GM21381 (cell line): ENCODE measurements around the gene CDK2AP2.
"Not testable (repeated sequence)": the region's sequence is repeated elsewhere in the genome, so short reads cannot be mapped to it uniquely, and the experiment has no call there.

Experiments used
- ATAC-seq: cut with Tn5 transposase; IDR thresholded peaks from one replicate; pipeline ENCODE4 v1.9.1; 2021; ENCODE audit warnings: mild to moderate bottlenecking, moderate library complexity; ENCODE audit not compliant: unreplicated experiment

CDK2AP2 gene

DNA sequence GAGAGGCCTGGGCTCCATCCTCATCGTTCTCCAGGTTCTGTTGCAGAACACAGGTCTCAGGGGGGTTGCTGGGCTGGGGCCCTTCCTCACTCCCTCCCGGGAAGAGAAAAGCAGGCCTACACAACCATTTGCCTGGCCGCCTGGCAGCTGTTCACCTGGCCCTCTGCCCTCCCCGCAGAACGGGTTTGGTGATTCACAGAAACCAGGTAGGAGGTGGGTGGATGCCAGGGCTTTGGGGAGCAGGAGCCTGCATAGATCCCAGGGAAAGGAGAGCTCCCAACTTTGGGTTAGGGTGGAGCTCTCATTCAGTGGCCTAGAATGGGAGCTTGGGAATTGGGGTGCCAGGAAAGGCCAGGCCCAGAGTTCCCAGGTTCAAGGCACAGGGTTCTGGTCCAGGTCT, 39.9 kb downstream of the CDK2AP2 start:
- no peak for ATAC-seq

DNA sequence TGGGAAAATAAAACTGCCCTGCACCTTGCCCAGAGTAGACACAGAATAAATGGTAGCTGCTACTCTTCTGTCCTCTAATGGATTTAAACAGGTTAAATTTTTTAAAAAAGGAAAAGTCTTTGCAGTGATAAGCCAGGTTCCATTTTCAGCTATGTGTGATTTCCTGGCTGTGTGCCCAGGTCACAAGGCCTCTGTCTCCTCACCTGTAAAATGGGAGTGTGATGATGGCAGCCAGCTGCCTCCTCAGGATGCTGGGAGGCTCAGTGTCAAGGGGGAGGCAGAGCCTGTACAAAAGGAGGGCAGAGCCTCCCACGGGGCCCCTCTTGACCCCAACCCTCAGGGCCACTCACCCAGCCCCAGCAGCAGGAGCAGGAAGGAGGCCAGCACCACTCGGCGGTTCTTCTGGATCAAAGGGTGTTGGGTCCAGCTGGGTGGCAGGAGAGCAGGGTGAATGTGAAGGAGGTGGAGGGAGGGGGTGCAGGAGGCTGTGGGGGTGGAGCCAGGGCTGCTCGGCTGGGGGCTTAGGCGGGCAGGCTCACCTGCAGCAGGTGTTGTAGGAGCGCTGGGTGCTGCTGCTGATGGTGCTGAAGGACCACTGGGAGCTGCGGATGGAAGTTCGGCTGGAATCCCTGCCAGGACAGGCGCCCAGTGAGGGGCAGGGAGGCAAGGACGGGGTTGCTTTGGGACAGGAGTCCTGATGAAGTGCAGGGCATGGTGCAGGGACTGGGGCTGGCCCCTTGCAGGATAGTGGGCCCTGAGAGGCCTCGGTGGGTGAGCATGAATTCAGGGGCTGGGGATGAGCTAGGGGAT, 40.8 kb downstream of the CDK2AP2 start:
- no peak for ATAC-seq

DNA sequence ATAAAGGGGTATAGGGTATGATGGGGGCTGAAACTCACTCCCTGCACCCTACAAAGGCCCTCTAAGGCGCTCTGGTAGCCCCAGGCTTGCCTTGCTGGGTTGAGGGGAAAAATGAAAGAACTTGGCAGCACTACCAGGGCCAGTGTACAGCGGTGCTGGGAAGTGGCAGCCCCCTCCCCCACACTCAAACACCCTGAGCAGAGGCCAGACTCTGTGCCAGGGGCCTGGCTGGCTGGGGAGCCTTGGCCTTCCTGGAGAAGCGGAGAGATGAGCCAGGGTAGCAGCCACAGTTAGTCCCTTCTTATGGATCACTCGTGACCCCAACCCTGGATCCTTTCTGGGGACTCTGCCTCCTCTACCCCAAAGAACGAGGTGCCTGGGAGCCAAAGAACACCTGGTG, 41.6 kb downstream of the CDK2AP2 start:
- ATAC-seq, result no peak

DNA sequence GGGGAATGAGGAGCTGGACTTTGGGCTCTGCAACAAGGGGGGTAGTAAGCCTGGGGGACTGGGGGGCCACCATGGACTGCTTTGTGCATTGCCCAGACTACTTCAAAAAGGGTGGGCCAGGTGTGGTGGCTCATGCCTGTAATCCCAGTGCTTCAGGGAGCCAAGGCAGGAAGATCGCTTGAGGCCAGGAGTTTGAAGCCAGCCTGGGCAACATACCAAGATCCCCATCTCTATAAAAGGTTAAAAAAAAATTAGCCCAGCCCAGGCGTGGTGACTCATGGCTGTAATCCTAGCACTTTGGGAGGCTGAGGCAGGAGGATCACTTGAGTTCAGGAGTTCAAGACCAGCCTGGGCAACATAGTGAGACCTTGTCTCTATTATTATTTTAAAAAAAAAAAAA, 42.4 kb downstream of the CDK2AP2 start:
- ATAC-seq, result not testable (repeated sequence)

DNA sequence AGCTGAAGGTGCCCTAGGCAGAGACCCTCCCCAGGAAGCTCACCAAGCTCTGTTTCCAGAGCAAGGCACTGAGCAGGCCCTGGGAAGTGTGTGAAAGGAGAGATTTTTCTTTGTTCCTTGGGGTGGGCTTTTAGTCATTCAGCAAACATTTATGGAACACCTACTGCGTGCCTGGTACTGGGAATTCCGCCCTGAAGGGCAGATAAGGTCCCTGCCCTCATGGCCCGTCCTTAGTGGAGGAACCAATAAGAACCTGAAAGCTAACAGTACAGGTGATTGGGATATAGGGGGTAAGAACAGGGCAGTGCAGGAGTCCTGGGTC, 42.8 kb downstream of the CDK2AP2 start:
- no peak for ATAC-seq

DNA sequence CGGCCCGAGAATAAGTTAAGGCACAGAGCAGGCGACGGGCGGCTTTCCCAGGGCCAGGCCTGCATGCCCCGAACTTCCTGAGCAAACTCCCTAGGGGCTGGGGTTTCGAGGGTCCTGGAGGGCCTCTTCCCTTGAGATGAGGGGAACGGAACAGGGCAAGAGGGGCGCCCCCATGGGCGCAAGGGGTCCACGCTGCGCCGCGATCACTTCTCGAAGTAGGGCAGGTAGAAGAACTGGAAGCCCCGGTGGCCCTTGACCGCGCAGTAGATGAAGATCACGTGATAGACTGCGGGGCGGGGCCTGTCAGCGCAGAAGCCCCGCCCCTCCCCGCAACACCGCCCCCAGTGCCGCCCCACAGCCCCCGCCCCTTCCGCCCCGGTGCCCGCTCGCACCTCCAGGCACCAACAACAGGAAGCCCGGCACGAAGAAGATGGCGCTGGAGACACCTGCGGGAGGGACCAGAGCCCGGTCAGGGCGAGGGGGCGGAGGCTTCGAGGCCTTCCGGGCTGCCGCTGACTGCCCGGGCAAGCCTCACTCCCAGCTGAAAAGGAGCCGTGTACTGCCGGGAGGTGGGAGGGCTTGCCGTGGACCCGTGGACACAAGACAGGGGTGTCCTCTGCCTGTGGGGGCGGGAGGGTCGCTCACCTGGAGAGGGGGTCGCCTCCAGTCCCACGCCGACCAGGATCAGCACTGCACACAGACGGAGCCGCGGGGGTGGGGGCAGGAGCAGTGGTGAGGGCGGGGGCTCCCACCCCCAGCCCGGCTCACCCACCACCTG, 43.4 kb downstream of the CDK2AP2 start:
- peak; percentile 56 for ATAC-seq

DNA sequence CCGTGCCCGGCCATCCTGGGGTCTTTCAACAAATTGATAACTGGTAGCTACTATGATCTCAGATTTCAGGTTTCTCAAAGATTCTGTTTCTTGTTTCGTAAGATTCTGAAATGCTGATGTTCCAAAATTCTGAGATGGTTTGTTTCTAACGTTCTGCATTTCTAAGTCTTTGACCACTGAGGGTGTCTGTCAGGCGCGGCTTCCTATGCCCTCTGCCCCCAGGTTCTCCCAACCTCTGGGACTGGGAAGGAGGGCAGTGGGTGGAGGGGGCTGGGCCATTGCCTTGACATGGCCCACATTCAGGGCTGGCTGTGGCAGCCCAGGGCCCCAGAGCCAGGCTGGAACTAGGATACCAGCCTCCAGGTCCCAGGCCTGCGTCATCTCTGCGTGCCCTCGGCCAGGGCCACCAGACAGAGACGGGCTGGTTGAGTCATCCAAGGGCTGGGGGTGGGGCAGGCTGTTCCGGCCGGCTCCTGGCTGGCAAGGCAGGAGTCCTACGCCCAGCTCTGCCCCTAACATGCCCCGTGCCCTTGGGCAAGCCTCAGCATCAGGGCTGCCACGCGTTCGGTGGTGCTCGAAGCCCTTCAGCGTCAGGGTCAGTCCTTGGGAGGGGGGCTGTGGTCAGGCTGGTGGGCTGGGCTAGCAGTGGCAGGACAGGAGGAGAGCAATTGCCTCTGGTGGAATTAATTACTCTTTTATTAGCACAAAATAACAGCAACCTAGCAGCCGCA, 44.1 kb downstream of the CDK2AP2 start:
- no peak for ATAC-seq

DNA sequence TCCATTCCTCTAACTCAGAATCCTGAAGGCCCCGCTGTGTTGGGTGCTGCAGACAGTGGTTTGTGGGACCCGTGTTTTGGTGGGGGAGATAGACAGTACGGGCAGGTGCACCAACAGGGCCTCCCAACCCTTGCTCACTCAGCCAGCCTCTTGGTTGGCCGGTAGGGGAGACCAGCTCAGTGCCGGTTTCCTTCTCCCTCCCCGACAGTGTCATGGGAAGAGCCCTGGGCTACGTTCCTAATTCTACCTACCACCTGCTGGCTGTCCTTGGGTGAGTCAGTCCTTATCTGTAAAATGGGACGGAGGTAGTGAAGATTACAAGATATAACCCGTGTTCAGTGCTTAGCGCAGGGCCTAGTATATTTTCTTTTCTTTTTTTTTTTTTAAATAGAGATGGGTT, 44.8 kb downstream of the CDK2AP2 start:
- ATAC-seq, result no peak

DNA sequence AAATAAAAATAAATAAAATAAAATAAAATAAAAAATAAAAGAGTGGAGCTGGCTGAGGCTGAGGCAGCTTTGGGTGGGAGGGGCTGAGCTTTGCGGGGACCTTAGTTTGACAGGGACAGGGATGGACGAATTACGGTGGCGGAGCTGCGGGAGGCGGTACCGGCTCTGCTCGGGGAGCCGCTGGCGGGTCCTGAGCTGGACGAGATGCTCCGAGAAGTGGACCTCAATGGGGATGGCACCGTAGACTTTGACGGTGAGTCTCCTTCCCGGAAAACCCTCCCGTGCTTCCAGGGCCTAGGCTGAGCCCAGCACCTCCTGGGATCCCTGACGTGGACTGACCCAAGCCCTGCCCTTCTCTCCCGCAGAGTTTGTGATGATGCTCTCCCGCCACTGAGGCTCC, 49.7 kb downstream of the CDK2AP2 start:
- no peak for ATAC-seq

DNA sequence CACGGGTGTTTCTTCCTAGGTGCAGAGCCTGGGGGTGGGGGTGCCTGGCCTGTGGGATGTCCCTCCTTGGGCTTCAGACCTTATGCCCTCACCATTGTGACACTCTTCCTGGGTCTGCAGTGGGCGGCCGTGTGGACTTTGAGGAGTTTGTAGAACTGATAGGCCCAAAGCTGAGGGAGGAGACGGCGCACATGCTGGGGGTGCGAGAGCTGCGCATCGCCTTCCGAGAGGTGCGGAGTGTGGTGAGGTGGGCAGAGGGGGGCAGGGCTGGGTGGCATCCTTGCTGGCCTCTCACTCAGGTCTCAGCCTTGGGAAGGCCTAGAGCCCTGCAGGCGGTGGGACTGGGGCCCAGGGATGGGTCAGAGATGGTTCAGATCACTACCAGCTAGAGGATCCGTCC, 50.5 kb downstream of the CDK2AP2 start:
- ATAC-seq, result no peak
